Measurements from ENCODE around the gene HEPACAM.

The HEPACAM gene

DNA sequence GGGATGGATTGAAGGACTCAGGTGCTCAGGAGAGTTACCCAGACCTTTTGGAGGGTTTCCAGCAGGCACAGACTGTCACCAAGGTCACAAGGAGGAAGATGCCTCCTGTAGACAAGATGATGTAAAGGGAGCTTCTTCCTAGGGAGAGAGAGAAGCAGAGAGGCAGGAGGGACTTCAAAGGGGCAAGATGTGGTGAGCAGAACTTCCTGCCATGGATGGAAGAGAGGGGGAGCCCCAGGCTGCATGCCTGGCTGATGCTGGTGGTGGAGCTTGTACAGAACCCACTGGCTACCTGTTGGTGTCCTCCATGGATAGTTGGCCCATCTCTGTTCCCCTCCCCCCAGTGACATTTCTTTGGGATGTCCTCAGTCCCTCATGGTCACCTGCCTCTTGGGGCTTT lies 12.6 kb downstream of the HEPACAM start:
- Histone ChIP-seq H3K36me3 (ENCODE audit: control insufficient read depth in 2 of 2, insufficient read depth in 2 of 2, low read length in 2 of 2) (no peaks in the 10 kb centered on the region), H3K4me1 (ENCODE audit: control insufficient read depth in 2 of 2, insufficient read depth in 2 of 2, low read length in 2 of 2) (peaks cover 0 to 3% of the 10 kb centered on the region in 2 donors), H3K27ac (ENCODE audit: low read depth in 2 of 2, low read length in 2 of 2) (no peak overlapping the region), H3K9me3 (ENCODE audit: control insufficient read depth in 2 of 2, low read length in 2 of 2) (no peaks in the 10 kb centered on the region), H3K9ac (ENCODE audit: low read depth in 1 of 2, low read length in 2 of 2) (no peak overlapping the region), H3K27me3 (ENCODE audit: control insufficient read depth in 2 of 2, insufficient read depth in 2 of 2, low read length in 2 of 2) (no peaks in the 10 kb centered on the region), H3K4me3 (ENCODE audit: low read length in 2 of 2) (no peak overlapping the region)

DNA sequence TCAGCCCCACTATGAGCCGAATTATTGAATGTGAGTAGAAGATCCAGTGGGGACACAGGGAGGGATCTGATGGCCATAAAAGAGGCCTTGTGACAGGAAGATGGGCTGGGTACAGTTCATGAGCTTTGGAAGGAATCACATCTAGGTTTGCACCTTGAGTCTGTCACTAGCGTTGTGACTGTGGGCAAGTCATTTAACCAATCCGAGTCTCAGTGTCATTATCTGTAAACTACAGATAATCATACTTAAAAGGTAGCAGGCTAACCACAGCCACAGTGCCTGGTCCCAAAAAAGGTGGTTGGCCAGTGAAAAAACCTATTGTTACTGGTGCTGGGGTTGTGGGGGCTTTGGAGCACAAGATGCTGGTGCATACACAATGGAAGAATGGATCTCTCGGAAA lies 13.0 kb downstream of the HEPACAM start:
- Histone ChIP-seq H3K9me3 (ENCODE audit: control insufficient read depth in 2 of 2, low read length in 2 of 2) (no peaks in the 10 kb centered on the region), H3K4me3 (ENCODE audit: low read length in 2 of 2) (no peak overlapping the region), H3K36me3 (ENCODE audit: control insufficient read depth in 2 of 2, insufficient read depth in 2 of 2, low read length in 2 of 2) (no peaks in the 10 kb centered on the region), H3K27ac (ENCODE audit: low read depth in 2 of 2, low read length in 2 of 2) (no peak overlapping the region), H3K9ac (ENCODE audit: low read depth in 1 of 2, low read length in 2 of 2) (no peak overlapping the region), H3K27me3 (ENCODE audit: control insufficient read depth in 2 of 2, insufficient read depth in 2 of 2, low read length in 2 of 2) (no peaks in the 10 kb centered on the region), H3K4me1 (ENCODE audit: control insufficient read depth in 2 of 2, insufficient read depth in 2 of 2, low read length in 2 of 2) (peaks cover 0 to 3% of the 10 kb centered on the region in 2 donors)

GRCh38 chr11:124920870-124921609 lies 14.8 kb downstream of the HEPACAM start:
- Histone ChIP-seq H3K27ac (ENCODE audit: low read depth in 2 of 2, low read length in 2 of 2) (no peak overlapping the region), H3K4me1 (ENCODE audit: control insufficient read depth in 2 of 2, insufficient read depth in 2 of 2, low read length in 2 of 2) (peaks cover 0 to 3% of the 10 kb centered on the region in 2 donors), H3K4me3 (ENCODE audit: low read length in 2 of 2) (peak overlapping the region in 1 of 2 donors; percentile 43), H3K27me3 (ENCODE audit: control insufficient read depth in 2 of 2, insufficient read depth in 2 of 2, low read length in 2 of 2) (no peaks in the 10 kb centered on the region), H3K9me3 (ENCODE audit: control insufficient read depth in 2 of 2, low read length in 2 of 2) (no peaks in the 10 kb centered on the region), H3K36me3 (ENCODE audit: control insufficient read depth in 2 of 2, insufficient read depth in 2 of 2, low read length in 2 of 2) (no peaks in the 10 kb centered on the region), H3K9ac (ENCODE audit: low read depth in 1 of 2, low read length in 2 of 2) (peak overlapping the region in 1 of 2 donors; percentile 26)

DNA sequence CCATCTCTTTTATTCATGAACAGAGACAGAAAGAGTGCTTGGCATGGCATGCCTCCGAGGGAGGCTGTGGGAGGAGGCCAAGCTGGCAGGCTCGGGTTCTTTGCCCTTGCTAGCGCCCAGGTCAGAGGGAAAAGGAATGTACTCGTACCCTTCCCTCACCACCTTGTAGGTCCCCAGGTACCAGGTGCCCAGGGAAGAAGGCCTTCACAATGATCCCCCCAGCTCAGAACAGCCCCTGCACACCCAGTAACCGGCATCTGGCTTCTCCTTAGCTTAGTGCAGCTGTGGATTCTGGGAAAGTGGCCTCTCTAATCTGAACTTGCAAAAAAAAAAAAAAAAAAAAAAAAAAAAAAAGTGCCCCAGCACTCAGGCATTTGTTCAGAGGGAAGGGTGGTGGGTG lies 15.5 kb downstream of the HEPACAM start:
- no peaks in the 10 kb centered on the region for H3K36me3 ChIP-seq (ENCODE audit: control insufficient read depth in 2 of 2, insufficient read depth in 2 of 2, low read length in 2 of 2)
- H3K27me3 ChIP-seq (ENCODE audit: control insufficient read depth in 2 of 2, insufficient read depth in 2 of 2, low read length in 2 of 2), result no peaks in the 10 kb centered on the region
- H3K4me3 ChIP-seq (ENCODE audit: low read length in 2 of 2), result no peak overlapping the region
- no peaks in the 10 kb centered on the region for H3K9me3 ChIP-seq (ENCODE audit: control insufficient read depth in 2 of 2, low read length in 2 of 2)
- H3K9ac ChIP-seq (ENCODE audit: low read depth in 1 of 2, low read length in 2 of 2), result no peak overlapping the region
- peaks cover 0 to 3% of the 10 kb centered on the region in 2 donors for H3K4me1 ChIP-seq (ENCODE audit: control insufficient read depth in 2 of 2, insufficient read depth in 2 of 2, low read length in 2 of 2)
- no peak overlapping the region for H3K27ac ChIP-seq (ENCODE audit: low read depth in 2 of 2, low read length in 2 of 2)

DNA sequence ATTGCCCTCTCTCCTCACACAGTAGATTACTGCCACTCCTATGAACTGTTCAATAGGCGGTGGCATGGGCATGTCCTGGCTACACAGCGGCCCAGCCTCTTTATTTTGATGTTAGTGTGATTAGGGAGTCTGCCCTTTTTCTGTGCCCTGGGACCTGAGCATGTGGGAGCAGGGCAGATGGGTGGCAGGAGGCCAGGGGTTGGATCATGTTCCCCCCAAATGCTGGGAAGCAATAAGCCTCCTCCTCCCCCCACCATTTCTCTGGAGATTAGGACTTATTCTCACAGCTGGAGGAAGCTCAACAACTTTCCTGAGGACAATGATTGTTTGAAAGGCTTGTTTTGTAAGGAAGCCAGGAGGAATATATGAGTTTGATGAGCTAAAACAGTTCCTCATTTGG lies 15.9 kb downstream of the HEPACAM start:
- Histone ChIP-seq H3K4me1 (ENCODE audit: control insufficient read depth in 2 of 2, insufficient read depth in 2 of 2, low read length in 2 of 2) (peaks cover 0 to 3% of the 10 kb centered on the region in 2 donors), H3K27ac (ENCODE audit: low read depth in 2 of 2, low read length in 2 of 2) (no peak overlapping the region), H3K9me3 (ENCODE audit: control insufficient read depth in 2 of 2, low read length in 2 of 2) (no peaks in the 10 kb centered on the region), H3K4me3 (ENCODE audit: low read length in 2 of 2) (no peak overlapping the region), H3K36me3 (ENCODE audit: control insufficient read depth in 2 of 2, insufficient read depth in 2 of 2, low read length in 2 of 2) (no peaks in the 10 kb centered on the region), H3K27me3 (ENCODE audit: control insufficient read depth in 2 of 2, insufficient read depth in 2 of 2, low read length in 2 of 2) (no peaks in the 10 kb centered on the region), H3K9ac (ENCODE audit: low read depth in 1 of 2, low read length in 2 of 2) (no peak overlapping the region)

DNA sequence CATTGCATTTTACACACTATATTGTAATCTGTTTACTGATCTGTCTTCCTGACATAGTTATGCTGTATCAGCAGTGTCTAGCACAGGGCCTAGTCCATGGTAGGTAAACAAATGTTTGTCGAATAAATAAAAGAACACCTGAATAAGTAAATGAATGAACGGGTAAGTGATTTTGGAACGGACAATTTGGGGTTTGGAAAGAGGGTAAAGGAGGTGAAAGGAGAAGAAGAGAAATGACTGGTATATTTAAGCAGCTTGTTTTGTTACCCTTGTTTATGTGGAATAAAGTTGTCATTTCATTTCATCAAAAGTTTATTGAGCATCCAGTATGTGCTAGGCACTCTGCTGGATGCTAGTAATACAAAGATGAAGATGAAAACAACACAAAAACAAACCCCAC lies 16.9 kb downstream of the HEPACAM start, which contains the start of gene HEPN1:
Gene HEPN1 (plus strand): TSS at position 301 of the 400 bp plus-strand sequence.
- Histone ChIP-seq H3K9ac (ENCODE audit: low read depth in 1 of 2, low read length in 2 of 2) (no peak within 1 kb of the TSS), H3K9me3 (ENCODE audit: control insufficient read depth in 2 of 2, low read length in 2 of 2) (no peaks in the 10 kb centered on the region), H3K27me3 (ENCODE audit: control insufficient read depth in 2 of 2, insufficient read depth in 2 of 2, low read length in 2 of 2) (no peaks in the 10 kb centered on the region), H3K4me1 (ENCODE audit: control insufficient read depth in 2 of 2, insufficient read depth in 2 of 2, low read length in 2 of 2) (peaks cover 0 to 3% of the 10 kb centered on the region in 2 donors), H3K4me3 (ENCODE audit: low read length in 2 of 2) (no peak within 1 kb of the TSS), H3K27ac (ENCODE audit: low read depth in 2 of 2, low read length in 2 of 2) (no peak within 1 kb of the TSS), H3K36me3 (ENCODE audit: control insufficient read depth in 2 of 2, insufficient read depth in 2 of 2, low read length in 2 of 2) (no peaks in the 10 kb centered on the region)

DNA sequence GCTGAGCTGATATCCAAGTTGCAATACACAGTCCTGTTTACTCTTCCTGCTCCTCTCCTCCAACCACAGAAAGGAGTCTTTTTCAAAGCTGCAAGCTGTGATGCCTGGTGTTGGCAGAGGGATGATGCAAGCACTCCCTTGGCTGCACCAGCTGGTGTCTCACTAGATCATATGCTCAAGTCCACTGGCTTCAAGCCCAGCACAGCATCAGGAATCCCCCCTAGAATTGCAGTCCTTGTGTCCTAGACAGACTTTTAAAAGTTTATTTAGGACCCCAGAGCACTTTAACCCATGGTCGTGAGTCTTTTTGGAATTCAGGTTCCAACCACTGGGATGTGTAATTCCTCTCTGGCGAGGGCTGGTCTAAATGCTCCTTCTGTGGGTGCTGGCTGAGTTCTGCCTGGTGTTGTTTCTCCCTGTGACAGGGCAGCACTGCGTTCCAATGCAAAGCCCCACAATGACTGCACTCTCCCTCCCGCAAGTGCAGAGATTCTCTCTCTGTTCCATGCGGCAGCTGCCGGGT lies 18.7 kb downstream of the HEPACAM start:
- H3K36me3 ChIP-seq (ENCODE audit: control insufficient read depth in 2 of 2, insufficient read depth in 2 of 2, low read length in 2 of 2), result no peaks in the 10 kb centered on the region
- H3K4me1 ChIP-seq (ENCODE audit: control insufficient read depth in 2 of 2, insufficient read depth in 2 of 2, low read length in 2 of 2), result peaks cover 0 to 3% of the 10 kb centered on the region in 2 donors
- no peaks in the 10 kb centered on the region for H3K9me3 ChIP-seq (ENCODE audit: control insufficient read depth in 2 of 2, low read length in 2 of 2)
- H3K27ac ChIP-seq (ENCODE audit: low read depth in 2 of 2, low read length in 2 of 2), result no peak overlapping the region
- H3K4me3 ChIP-seq (ENCODE audit: low read length in 2 of 2), result no peak overlapping the region
- no peaks in the 10 kb centered on the region for H3K27me3 ChIP-seq (ENCODE audit: control insufficient read depth in 2 of 2, insufficient read depth in 2 of 2, low read length in 2 of 2)
- H3K9ac ChIP-seq (ENCODE audit: low read depth in 1 of 2, low read length in 2 of 2), result no peak overlapping the region

GRCh38 chr11:124916370-124916710 lies 19.5 kb downstream of the HEPACAM start:
- Histone ChIP-seq H3K4me1 (ENCODE audit: control insufficient read depth in 2 of 2, insufficient read depth in 2 of 2, low read length in 2 of 2) (peaks cover 0 to under 1% of the 10 kb centered on the region in 2 donors), H3K4me3 (ENCODE audit: low read length in 2 of 2) (no peak overlapping the region), H3K27ac (ENCODE audit: low read depth in 2 of 2, low read length in 2 of 2) (no peak overlapping the region), H3K36me3 (ENCODE audit: control insufficient read depth in 2 of 2, insufficient read depth in 2 of 2, low read length in 2 of 2) (no peaks in the 10 kb centered on the region), H3K9me3 (ENCODE audit: control insufficient read depth in 2 of 2, low read length in 2 of 2) (no peaks in the 10 kb centered on the region), H3K27me3 (ENCODE audit: control insufficient read depth in 2 of 2, insufficient read depth in 2 of 2, low read length in 2 of 2) (no peaks in the 10 kb centered on the region), H3K9ac (ENCODE audit: low read depth in 1 of 2, low read length in 2 of 2) (no peak overlapping the region)

- no peaks in the 10 kb centered on the region for H3K4me1 ChIP-seq (ENCODE audit: control insufficient read depth in 2 of 2, insufficient read depth in 2 of 2, low read length in 2 of 2)
- no peaks in the 10 kb centered on the region for H3K36me3 ChIP-seq (ENCODE audit: control insufficient read depth in 2 of 2, insufficient read depth in 2 of 2, low read length in 2 of 2)
- H3K27ac ChIP-seq (ENCODE audit: low read depth in 2 of 2, low read length in 2 of 2), result no peak overlapping the region
- no peaks in the 10 kb centered on the region for H3K27me3 ChIP-seq (ENCODE audit: control insufficient read depth in 2 of 2, insufficient read depth in 2 of 2, low read length in 2 of 2)
- no peak overlapping the region for H3K4me3 ChIP-seq (ENCODE audit: low read length in 2 of 2)
- H3K9me3 ChIP-seq (ENCODE audit: control insufficient read depth in 2 of 2, low read length in 2 of 2), result no peaks in the 10 kb centered on the region
- H3K9ac ChIP-seq (ENCODE audit: low read depth in 1 of 2, low read length in 2 of 2), result no peak overlapping the region
Measured at GRCh38 chr11:124915541-124916369, 20.1 kb downstream of the HEPACAM start.

- H3K9ac ChIP-seq (ENCODE audit: low read depth in 1 of 2, low read length in 2 of 2), result no peak overlapping the region
- H3K4me3 ChIP-seq (ENCODE audit: low read length in 2 of 2), result no peak overlapping the region
- no peaks in the 10 kb centered on the region for H3K4me1 ChIP-seq (ENCODE audit: control insufficient read depth in 2 of 2, insufficient read depth in 2 of 2, low read length in 2 of 2)
- H3K36me3 ChIP-seq (ENCODE audit: control insufficient read depth in 2 of 2, insufficient read depth in 2 of 2, low read length in 2 of 2), result no peaks in the 10 kb centered on the region
- peaks cover 0 to 10% of the 10 kb centered on the region in 2 donors for H3K27me3 ChIP-seq (ENCODE audit: control insufficient read depth in 2 of 2, insufficient read depth in 2 of 2, low read length in 2 of 2)
- no peak overlapping the region for H3K27ac ChIP-seq (ENCODE audit: low read depth in 2 of 2, low read length in 2 of 2)
- H3K9me3 ChIP-seq (ENCODE audit: control insufficient read depth in 2 of 2, low read length in 2 of 2), result no peaks in the 10 kb centered on the region
Measured at GRCh38 chr11:124902616-124903015, 33.2 kb downstream of the HEPACAM start.

All from mucosa of rectum (tissue), 2 donors.